Smooth muscle cell (in vitro differentiated cells): ENCODE results near the gene FXN. TPM values are rescaled to one million over a fixed set of nuclear protein-coding genes. Genes with fewer than 3 reads are reported as not detected.

Source experiments
- DNase-seq: peaks from one replicate; lab custom pipeline; 2025; ENCODE audit not compliant: unreplicated experiment; lab: John Stamatoyannopoulos, UW
- H2AFZ ChIP-seq: fragments of 200-600 bp; sonication (generic); 2 replicates; pipeline ENCODE4 v1.6.0; 2016; ENCODE audit warnings: antibody characterized with exemption, low read depth, mild to moderate bottlenecking
- H3F3A ChIP-seq: fragments of 200-600 bp; sonication (generic); 2 replicates; pipeline ENCODE4 v1.6.0; 2017; ENCODE audit warnings: antibody characterized with exemption, low read depth
- H3K27ac ChIP-seq: fragments of 200-600 bp; sonication (generic); 2 replicates; pipeline ENCODE4 v1.5.1; 2016; ENCODE audit warnings: low read depth, mild to moderate bottlenecking
- H3K27me3 ChIP-seq: fragments of 200-600 bp; sonication (generic); 2 replicates; pipeline ENCODE4 v1.6.1; 2016; ENCODE audit warnings: low read depth, mild to moderate bottlenecking
- H3K36me3 ChIP-seq: fragments of 200-600 bp; sonication (generic); 2 replicates; pipeline ENCODE4 v1.5.1; 2016; ENCODE audit warnings: low read depth
- H3K4me1 ChIP-seq: fragments of 200-600 bp; sonication (generic); 2 replicates; pipeline ENCODE4 v1.5.1; 2016; ENCODE audit warnings: low read depth
- H3K4me2 ChIP-seq: fragments of 200-600 bp; sonication (generic); 2 replicates; pipeline ENCODE4 v1.6.0; 2016; ENCODE audit warnings: mild to moderate bottlenecking
- H3K4me3 ChIP-seq: fragments of 200-600 bp; sonication (generic); 2 replicates; pipeline ENCODE4 v1.5.1; 2016; ENCODE audit warnings: mild to moderate bottlenecking
- H3K79me2 ChIP-seq: fragments of 200-600 bp; sonication (generic); 2 replicates; pipeline ENCODE4 v1.6.0; 2016; ENCODE audit warnings: low read depth, mild to moderate bottlenecking
- H3K9ac ChIP-seq: fragments of 200-600 bp; sonication (generic); 2 replicates; pipeline ENCODE4 v1.6.0; 2016; ENCODE audit warnings: low read depth
- H3K9me3 ChIP-seq: fragments of 200-600 bp; sonication (generic); replicated peaks from 2 replicates; pipeline ENCODE4 v1.5.1; 2016; ENCODE audit warnings: low read depth
- H4K20me1 ChIP-seq: fragments of 200-600 bp; sonication (generic); 2 replicates; pipeline ENCODE4 v1.6.0; 2016; ENCODE audit warnings: low read depth
- WGBS: methylation state at CpG from one replicate; pipeline ENCODE4 v1.1.7; 2016; ENCODE audit warnings: low lambda C conversion rate; 5-methylcytosine and 5-hydroxymethylcytosine counted together
- polyA plus RNA-seq: library from polyadenylated mRNA; unstranded; fragments of >200 nt; fragmentation: Nextera tagmentation; extraction: Ambion mirVana; gene quantifications from 2 replicates; pipeline ENCODE4 v1.2.1, GENCODE V29; 2016
- total RNA-seq: library from RNA; depleted of rRNA; stranded (reverse); fragments of >200 nt; gene quantifications from 2 replicates; pipeline ENCODE4 v1.2.3, GENCODE V29; 2014
- TF ChIP-seq, protein P1 (sequence below): fragments of 200-600 bp; sonication (generic); IDR thresholded peaks from 2 replicates; pipeline ENCODE4 v1.5.1; 2017; ENCODE audit warnings: borderline replicate concordance, mild to moderate bottlenecking, antibody characterized with exemption; ENCODE audit not compliant: insufficient read depth, poor library complexity, severe bottlenecking

Gene FXN
- total and polyA plus RNA-seq, 2 experiments from 2014 or later = 15.2 to 16.0 TPM

- Histone ChIP-seq H3K27me3 (no peaks in the 10 kb centered on the region), H2AFZ (no peak overlapping the region), H3K4me2 (no peak overlapping the region), H3K27ac (no peak overlapping the region), H4K20me1 (peaks cover 4% of the 10 kb centered on the region), H3K36me3 (no peaks in the 10 kb centered on the region), H3K9me3 (no peaks in the 10 kb centered on the region), H3K4me1 (peaks cover 14% of the 10 kb centered on the region), H3K4me3 (no peak overlapping the region), H3F3A (peaks cover 7% of the 10 kb centered on the region), H3K9ac (no peak overlapping the region), H3K79me2 (no peaks in the 10 kb centered on the region)
- DNase-seq = no peak
- TF ChIP-seq, protein P1, sequence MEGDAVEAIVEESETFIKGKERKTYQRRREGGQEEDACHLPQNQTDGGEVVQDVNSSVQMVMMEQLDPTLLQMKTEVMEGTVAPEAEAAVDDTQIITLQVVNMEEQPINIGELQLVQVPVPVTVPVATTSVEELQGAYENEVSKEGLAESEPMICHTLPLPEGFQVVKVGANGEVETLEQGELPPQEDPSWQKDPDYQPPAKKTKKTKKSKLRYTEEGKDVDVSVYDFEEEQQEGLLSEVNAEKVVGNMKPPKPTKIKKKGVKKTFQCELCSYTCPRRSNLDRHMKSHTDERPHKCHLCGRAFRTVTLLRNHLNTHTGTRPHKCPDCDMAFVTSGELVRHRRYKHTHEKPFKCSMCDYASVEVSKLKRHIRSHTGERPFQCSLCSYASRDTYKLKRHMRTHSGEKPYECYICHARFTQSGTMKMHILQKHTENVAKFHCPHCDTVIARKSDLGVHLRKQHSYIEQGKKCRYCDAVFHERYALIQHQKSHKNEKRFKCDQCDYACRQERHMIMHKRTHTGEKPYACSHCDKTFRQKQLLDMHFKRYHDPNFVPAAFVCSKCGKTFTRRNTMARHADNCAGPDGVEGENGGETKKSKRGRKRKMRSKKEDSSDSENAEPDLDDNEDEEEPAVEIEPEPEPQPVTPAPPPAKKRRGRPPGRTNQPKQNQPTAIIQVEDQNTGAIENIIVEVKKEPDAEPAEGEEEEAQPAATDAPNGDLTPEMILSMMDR = no peak
- WGBS = 94% methylated on average over 2 of the region's 2 CpGs
Observed at GRCh38 chr9:69136185-69136584, 100.6 kb downstream of the FXN start.

DNA sequence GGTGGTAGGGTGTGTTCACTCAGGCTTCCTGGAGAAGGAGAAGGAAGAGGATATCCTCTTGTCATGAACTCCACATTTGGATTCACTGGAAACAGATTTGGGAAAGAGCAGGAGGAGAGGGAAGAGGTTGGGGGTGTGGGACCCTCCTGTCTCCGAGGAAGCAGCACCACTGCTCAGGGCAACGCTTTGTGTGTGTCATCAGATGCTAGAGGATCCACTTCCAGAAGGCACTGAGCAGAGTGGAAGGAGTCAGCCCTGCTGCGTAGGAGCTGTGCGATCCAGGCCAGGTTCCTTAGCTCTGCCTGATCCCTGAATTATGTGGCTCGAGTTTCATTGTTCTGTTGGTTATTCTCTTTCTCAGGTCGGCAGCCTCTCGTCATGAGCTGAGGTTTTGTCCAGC lies 101.2 kb downstream of the FXN start:
- H4K20me1 ChIP-seq = peaks cover 4% of the 10 kb centered on the region
- no peaks in the 10 kb centered on the region for H3K27me3 ChIP-seq
- no peak overlapping the region for H3K27ac ChIP-seq
- H3F3A ChIP-seq = peaks cover 5% of the 10 kb centered on the region
- H3K4me2 ChIP-seq = no peak overlapping the region
- no peak for DNase-seq
- TF ChIP-seq, protein P1 = no peak
- no peaks in the 10 kb centered on the region for H3K9me3 ChIP-seq
- no peaks in the 10 kb centered on the region for H3K79me2 ChIP-seq
- H3K4me1 ChIP-seq = peaks cover 8% of the 10 kb centered on the region
- no peak overlapping the region for H3K4me3 ChIP-seq
- no peak overlapping the region for H2AFZ ChIP-seq
- H3K9ac ChIP-seq = no peak overlapping the region
- H3K36me3 ChIP-seq = no peaks in the 10 kb centered on the region
- WGBS = 82% methylated on average over 7 of the region's 7 CpGs

DNA sequence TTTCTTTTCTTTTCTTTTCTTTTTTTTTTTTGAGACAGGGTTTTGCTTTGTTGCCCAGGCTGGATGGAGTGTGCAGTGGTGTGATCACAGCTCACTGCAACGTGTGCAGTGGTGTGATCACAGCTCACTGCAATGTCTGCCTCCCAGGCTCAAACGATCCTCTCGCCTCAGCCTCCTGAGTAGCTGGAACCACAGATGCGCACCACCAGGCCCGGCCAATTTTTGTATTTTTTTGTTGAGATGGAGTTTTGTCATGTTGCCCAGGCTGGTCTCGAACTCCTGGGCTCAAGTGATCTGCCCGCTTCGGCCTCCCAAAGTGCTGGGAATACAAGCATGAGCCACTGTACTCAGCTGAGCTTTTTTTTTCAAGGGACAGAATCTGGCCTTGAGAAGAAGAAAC lies 101.8 kb downstream of the FXN start:
- Histone ChIP-seq H3K4me2 (no peak overlapping the region), H3K36me3 (no peaks in the 10 kb centered on the region), H3K27me3 (no peaks in the 10 kb centered on the region), H2AFZ (no peak overlapping the region), H3K9ac (no peak overlapping the region), H3K9me3 (no peaks in the 10 kb centered on the region), H3K4me1 (peaks cover 4% of the 10 kb centered on the region), H3K79me2 (no peaks in the 10 kb centered on the region), H3F3A (no peaks in the 10 kb centered on the region), H3K4me3 (no peak overlapping the region), H4K20me1 (no peaks in the 10 kb centered on the region), H3K27ac (no peak overlapping the region)
- TF ChIP-seq, protein P1 = no peak
- no peak for DNase-seq
- 95% methylated on average over 8 of the region's 8 CpGs for WGBS

- H3F3A ChIP-seq = no peaks in the 10 kb centered on the region
- no peaks in the 10 kb centered on the region for H3K27me3 ChIP-seq
- H2AFZ ChIP-seq = no peak overlapping the region
- no peaks in the 10 kb centered on the region for H3K9me3 ChIP-seq
- no peak overlapping the region for H3K9ac ChIP-seq
- TF ChIP-seq, protein P1 = no peak
- peaks cover 4% of the 10 kb centered on the region for H3K4me1 ChIP-seq
- 96% methylated on average over 9 of the region's 9 CpGs for WGBS
- no peak for DNase-seq
- H3K36me3 ChIP-seq = no peaks in the 10 kb centered on the region
- peaks cover 13% of the 10 kb centered on the region for H3K79me2 ChIP-seq
- no peak overlapping the region for H3K4me3 ChIP-seq
- H4K20me1 ChIP-seq = no peaks in the 10 kb centered on the region
- H3K4me2 ChIP-seq = no peak overlapping the region
- no peak overlapping the region for H3K27ac ChIP-seq
Observed at GRCh38 chr9:69139596-69139995, 104.0 kb downstream of the FXN start.
